Esophagus squamous epithelium (tissue), 4 donors: ENCODE data around the gene NEB.

ENCODE experiments used
- POLR2A ChIP-seq, 4 donors: fragments of 450-650 bp; IDR thresholded peaks; one replicate each; pipeline ENCODE4 v1.6.1; 2017; ENCODE audit warnings: antibody characterized with exemption in 4 of 4, mild to moderate bottlenecking in 4 of 4, moderate library complexity in 3 of 4
- TF ChIP-seq, protein P1 (sequence below), 6 experiments: fragments of 450-650 bp in 4 of 6; fragments of 200-600 bp in 2 of 6; sonication (generic) in 2 of 6; IDR thresholded peaks; one replicate each; pipeline ENCODE4 v1.5.1; 2016 to 2019; ENCODE audit warnings: antibody characterized with exemption in 6 of 6, mild to moderate bottlenecking in 4 of 6, moderate library complexity in 4 of 6

DNA sequence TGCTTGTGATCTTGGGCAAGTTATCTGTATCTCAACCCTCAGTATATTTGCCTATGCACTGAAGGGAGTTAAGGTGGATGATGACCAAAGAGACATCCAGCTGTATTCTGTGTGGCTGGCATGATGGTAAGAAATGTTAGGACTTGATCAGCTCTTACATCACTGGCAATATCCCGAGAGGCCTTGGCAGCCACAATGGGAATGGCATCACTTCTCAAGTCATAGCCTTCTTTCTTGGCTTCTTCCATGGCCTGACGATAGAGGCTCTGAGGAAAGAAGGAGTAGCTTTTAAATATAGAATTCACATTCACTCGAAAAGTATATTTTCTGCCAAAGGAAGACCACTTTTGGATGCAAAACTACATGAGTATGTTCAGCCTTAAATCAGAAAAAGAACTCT is 113.5 kb downstream of the NEB start:
- TF ChIP-seq, protein P1, sequence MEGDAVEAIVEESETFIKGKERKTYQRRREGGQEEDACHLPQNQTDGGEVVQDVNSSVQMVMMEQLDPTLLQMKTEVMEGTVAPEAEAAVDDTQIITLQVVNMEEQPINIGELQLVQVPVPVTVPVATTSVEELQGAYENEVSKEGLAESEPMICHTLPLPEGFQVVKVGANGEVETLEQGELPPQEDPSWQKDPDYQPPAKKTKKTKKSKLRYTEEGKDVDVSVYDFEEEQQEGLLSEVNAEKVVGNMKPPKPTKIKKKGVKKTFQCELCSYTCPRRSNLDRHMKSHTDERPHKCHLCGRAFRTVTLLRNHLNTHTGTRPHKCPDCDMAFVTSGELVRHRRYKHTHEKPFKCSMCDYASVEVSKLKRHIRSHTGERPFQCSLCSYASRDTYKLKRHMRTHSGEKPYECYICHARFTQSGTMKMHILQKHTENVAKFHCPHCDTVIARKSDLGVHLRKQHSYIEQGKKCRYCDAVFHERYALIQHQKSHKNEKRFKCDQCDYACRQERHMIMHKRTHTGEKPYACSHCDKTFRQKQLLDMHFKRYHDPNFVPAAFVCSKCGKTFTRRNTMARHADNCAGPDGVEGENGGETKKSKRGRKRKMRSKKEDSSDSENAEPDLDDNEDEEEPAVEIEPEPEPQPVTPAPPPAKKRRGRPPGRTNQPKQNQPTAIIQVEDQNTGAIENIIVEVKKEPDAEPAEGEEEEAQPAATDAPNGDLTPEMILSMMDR (IDR thresholded peaks at IDR 0.05) = no peak
- no peak for TF ChIP-seq POLR2A (IDR thresholded peaks at IDR 0.05)
